Vagina (tissue), 2 donors: ENCODE measurements around the gene ADPGK.

Experiments used
- CTCF ChIP-seq, 3 experiments: fragments of 450-650 bp in 2 of 3; fragments of 200-600 bp in 1 of 3; sonication (generic) in 1 of 3; IDR thresholded peaks; one replicate each; pipeline ENCODE4 v1.5.1; 2017 to 2019; ENCODE audit warnings: antibody characterized with exemption in 3 of 3, mild to moderate bottlenecking in 2 of 3, moderate library complexity in 2 of 3
- POLR2A ChIP-seq, 2 donors: fragments of 450-650 bp; IDR thresholded peaks; one replicate each; pipeline ENCODE4 v1.6.1; 2017; ENCODE audit warnings: antibody characterized with exemption in 2 of 2, mild to moderate bottlenecking in 2 of 2, moderate library complexity in 2 of 2

- TF ChIP-seq POLR2A (IDR thresholded peaks at IDR 0.05) (no peak), CTCF (IDR thresholded peaks at IDR 0.05) (no peak)
These were observed 436 bp downstream of the ADPGK start for GRCh38 chr15:72783004-72783639.
